Right forelimb (tissue), 1 donor: Measurements from ENCODE around the gene DNAI2.
"Not testable (repeated sequence)": the region's sequence is repeated elsewhere in the genome, so short reads cannot be mapped to it uniquely, and the experiment has no call there.

Experiments used
- DNase-seq: peaks from one replicate; pipeline ENCODE4 v3.0.0-alpha.2; 2018

Gene DNAI2

DNA sequence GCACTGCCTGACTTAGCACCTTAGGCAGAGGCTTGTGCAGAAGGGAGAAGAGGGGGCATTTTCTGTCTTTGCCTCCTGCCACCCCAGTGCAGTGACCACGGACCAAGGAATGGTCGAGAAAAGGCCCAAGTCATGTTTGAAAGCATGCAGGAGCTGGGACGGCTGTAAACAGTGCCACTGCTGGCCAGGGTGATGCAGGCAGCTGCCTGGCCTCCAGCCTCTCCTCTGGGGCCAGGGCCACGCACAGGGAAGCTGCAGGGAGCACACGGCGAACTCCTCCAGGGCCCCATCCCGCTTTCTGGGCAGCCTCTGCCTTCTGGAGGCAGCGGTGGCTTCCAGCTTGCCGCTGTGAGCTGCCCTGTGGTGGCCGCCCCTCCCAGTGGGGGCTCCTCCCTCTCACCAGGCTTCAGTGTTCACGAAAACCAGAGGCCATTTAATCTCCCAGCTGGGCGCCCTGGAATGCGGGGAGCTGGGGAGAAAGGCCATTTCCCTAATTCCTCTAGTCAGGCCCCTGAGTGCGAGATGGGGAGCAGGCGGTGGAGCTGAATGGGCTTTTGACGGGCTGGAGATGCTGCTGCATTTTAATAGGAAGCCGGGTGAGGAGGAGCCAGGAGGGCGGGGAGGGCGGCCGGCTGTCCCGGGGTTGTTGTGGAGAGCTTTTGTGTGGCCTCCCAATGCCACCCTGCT lies 28.7 kb upstream of the DNAI2 start:
- peak; percentile 66 for DNase-seq

DNA sequence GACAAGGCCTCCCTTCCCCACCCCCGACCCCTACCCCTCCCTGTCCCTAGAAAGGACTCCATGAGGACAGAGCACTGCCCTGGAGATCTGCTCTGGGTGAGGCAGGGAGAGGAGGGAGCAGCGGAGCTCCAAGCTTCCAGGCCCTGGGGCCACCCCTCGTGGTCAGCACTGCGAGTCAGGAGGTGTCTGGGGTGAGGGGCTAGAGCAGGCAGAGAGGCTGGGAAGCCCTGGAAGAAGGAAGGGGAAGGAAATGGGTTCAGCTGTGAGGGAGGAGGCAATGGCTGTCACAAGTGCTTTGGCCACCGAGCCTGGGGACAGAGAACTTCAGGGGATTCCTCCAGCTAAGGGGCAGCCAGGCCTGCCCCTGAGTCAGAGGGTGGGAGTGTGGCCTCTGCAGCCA lies 28.2 kb upstream of the DNAI2 start:
- no peak for DNase-seq

DNA sequence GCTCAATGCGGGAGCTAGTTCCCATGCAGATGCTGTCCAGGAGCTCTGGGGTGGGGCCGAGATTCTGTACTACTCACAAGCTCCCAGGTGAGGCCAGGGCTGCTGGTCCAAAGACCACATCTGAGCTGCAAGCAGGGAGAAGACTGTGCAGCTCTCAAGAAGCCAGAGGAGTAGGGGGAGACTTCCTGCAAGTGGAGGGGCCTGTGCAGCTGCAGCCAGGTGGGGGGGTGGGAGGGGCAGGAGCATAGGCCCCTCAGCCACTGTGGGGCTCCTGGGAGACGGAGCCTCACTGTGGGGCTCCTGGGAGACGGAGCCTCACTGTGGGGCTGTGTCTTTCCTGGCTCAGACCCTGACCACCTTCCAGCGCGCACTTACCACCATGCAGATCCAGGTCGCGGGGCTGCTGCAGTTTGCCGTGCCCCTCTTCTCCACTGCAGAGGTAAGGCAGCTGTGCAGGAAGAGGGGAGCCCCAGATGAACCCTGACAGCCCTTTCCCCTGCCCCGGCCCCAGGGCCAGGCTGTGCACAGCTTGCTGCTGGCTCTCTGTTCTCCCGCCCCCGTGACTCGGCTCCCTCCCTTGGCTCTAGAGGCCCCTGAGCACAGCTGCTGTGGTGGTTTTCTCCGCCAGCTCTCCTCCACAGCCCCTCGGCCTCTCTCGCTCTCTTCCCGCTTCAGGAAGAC lies 24.3 kb upstream of the DNAI2 start:
- DNase-seq, result peak; percentile 83

GRCh38 chr17:74250324-74250995 lies 23.6 kb upstream of the DNAI2 start:
- peak; percentile 78 for DNase-seq

DNA sequence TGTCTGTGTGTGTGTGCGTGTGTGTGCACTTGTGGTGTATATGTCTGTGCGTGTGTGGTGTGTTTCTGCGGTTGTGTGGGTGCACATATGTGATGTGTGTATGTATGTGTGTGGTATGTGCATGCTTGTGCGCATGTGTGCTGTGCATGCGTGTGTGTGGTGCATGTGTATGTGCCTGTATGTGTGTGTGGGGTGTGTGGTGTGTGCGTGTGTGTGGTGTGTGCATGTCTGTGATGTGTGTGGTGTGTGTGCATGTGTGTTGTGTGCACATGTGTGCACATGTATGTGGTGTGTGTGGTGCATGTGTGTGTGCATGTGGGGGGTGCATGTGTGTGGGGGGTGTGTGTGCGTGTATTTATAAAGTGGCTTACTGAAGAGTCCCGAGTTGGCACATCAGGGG lies 23.0 kb upstream of the DNAI2 start:
- DNase-seq, result no peak

DNA sequence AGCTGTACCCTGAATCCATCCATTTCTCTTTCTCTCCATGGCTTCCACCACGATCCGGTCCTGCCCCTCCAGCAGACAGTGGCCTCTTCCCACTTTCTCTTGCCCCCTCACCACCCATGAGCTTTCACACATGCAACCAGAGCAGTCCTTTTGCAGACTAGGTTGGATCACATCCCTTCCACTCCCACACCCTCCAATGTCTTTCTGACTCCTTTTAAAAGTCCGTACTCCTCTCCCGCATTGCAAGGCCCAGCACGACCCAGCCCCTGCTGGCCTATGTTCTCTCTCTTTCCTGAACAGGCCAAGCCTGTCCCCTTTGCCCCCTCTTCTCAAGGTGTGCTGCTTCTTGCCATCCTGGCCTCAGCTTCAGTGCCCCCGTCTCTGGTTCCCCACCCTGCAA lies 22.5 kb upstream of the DNAI2 start:
- no peak for DNase-seq

DNA sequence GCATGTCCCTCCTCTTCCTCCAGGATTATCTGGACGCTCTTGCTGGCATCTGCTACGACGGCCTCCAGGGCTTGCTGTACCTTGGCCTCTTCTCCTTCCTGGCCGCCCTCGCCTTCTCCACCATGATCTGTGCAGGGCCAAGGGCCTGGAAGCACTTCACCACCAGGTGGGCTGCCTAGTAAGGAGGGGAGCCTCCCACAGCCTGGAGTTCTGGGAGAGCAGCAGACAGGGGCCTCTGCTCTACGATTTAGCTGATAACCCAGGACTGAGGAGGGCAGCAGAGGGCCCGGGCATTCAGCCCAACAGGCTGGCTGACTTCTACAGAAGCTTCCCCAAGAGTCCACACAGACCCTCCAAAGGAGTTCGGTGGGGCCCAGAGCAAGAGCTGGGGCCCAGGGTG lies 21.8 kb upstream of the DNAI2 start:
- DNase-seq, result no peak

- no peak for DNase-seq
Measured at GRCh38 chr17:74253036-74253435, 21.0 kb upstream of the DNAI2 start.

GRCh38 chr17:74257311-74257710 lies 16.7 kb upstream of the DNAI2 start:
- no peak for DNase-seq

- no peak for DNase-seq
Measured at GRCh38 chr17:74259667-74260524, 14.1 kb upstream of the DNAI2 start.

DNA sequence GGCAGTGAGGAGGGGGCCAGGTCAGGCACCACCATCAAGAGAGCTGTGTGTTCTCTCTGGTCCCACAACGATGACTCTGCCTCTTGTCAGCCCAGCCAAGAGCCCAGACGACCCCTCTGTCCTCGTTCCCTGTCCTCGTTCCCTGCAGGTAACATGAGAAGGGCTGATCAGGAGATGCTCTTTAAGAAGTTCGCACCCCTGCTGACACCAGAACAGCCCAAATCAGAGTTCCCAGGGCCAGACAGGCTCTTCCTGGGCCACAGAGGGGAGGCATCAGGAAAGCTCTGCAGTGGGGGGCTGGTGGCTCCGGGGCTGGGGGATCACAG lies 13.5 kb upstream of the DNAI2 start:
- no peak for DNase-seq

DNA sequence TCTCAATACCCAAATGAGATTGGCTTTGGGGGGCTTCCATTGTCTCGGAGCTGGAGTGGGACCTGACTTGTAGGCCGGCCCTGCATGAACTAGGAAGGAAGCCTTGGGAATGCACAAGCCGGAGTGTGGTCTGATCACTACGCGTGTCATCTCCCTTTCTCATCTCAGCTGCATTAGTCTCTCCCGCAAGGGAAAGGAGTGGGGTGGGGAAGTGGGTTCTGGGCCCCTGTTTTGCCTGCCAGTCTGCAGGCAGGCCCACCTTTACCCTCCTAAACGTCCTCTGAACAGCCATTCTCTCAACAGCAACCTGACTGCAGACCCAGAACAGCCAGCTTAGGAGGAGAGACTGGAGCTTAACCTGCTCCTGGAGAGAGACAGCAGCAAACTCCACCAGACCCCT lies 11.4 kb upstream of the DNAI2 start:
- no peak for DNase-seq

DNA sequence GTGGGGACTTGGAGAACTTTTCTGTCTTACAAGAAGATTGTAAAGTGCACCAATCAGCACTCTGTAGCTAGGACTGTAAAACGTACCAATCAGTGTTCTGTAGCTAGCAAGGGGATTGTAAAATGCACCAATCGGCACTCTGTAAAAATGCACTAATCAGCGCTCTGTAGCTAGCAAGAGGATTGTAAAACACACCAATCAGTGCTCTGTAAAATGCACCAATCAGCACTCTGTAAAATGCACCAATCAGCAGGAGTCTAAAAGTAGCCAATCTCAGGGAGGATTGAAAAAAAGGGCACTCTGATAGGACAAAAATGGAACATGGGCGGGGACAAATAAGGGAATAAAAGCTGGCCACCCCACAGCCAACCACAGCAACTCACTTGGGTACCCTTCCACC lies 7.0 kb upstream of the DNAI2 start:
- not testable (repeated sequence) for DNase-seq

DNA sequence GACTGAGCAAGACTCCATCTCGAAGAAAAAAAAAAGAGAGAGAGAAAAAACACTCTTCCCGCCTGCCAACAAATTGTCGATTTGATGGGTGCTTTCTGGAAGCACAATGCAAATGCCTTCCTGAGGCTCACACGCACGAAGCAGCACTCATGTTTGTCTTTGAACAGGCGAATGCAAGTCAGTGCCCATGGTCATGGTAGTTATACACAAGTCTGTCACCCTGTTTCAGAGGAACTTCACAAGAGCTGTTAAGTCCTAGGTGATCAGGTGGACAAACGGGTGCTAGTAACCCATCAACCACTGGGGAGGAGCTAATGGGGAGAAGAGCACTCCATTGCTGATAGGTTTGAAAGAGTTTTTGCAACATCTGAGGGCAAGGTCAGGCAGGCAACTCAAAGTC lies 6.5 kb upstream of the DNAI2 start:
- DNase-seq, result no peak

- DNase-seq, result no peak
Measured at GRCh38 chr17:74267987-74268499, 6.0 kb upstream of the DNAI2 start.

DNA sequence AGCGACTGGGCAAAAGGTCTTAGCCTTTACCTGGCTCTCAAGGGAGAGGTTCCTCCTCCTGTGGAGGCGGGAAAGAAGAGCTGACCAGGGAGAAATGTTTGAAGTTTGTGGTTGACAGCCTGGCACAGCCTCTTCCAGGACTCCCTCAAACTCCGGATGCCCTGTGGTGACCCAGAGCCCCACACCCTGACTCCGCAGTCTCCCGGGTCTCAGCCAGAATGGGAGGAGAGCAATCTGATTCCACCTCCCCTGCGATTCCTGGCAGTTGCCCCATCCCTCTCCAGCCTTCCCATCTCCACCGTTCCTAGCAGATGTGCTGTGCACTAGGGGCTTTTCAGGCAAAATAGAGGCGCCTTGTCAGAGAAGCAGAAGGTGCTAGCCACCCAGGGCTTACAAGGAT lies 5.5 kb upstream of the DNAI2 start:
- DNase-seq, result peak; percentile 68

DNA sequence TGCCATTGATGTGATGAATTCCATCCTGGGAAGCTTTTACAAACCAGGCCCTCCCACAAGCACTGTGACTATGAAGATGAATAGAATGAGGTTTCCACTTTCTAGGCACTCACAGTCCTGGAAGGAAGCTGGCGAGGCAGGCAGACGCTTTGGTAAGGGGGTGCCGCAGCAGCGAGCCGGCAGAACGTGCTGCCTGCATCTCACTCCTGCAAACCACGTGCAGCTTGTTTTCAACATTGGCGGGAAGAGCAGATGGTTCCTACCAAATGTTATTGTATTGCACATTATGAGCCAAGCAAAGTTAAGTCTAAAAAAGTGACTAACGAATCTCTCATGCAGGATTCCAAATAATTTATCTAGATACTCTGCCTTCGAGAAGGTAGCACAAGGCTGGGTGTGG lies 3.7 kb upstream of the DNAI2 start:
- no peak for DNase-seq

DNA sequence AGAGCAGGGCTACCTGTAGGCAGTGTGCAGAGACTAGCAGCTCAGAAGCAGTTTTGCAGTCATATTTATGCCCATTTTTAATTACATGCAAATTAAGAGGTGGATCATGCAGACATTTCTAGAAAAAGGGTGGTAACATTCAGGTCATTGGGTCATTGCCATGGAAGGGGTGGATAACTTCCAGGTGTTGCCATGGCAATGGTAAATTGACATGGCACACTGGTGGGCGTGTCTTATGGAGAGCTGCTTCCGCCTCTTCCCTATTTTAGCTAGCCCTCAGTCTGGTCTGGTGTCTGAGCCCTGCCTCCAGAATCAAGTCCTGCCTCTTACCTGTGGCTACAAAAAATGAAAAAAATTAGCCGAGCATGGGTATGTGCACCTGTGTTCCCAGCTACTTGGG lies 2.8 kb upstream of the DNAI2 start:
- DNase-seq, result no peak

DNA sequence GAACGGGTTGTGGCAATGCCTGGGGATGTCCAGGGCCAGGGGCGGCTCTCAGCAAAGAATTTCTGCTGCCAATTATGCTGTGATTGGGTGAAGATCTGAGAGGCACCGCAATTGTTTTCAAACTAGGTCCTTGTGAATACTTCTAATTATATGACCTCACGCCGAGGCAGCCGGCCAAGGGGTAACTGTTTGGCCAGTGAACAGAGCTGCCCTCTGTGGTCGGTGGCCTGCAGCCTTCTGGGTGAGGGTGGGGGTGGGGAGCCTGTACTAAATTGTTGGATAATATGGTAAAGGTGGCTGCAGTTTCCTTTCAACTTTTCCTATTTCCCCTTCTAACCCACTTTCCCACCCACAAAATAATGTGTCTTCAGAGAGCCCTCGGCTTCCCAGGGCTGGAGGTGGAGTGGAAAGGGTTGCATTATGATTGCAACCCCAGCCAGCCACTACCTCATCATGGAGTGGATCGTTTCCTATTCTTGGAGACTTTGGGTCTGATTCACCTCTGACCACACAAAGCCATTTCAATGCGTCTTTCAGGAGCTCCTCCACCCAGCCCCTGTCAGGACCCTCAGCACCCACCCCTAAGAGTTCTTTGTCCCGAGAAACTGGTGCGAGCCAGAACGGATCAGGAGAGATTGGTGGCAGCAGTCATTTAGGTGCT lies 2.0 kb upstream of the DNAI2 start:
- peak; percentile 73 for DNase-seq

- peak; percentile 78 for DNase-seq
Measured at GRCh38 chr17:74272731-74273201, 1.3 kb upstream of the DNAI2 start.

DNA sequence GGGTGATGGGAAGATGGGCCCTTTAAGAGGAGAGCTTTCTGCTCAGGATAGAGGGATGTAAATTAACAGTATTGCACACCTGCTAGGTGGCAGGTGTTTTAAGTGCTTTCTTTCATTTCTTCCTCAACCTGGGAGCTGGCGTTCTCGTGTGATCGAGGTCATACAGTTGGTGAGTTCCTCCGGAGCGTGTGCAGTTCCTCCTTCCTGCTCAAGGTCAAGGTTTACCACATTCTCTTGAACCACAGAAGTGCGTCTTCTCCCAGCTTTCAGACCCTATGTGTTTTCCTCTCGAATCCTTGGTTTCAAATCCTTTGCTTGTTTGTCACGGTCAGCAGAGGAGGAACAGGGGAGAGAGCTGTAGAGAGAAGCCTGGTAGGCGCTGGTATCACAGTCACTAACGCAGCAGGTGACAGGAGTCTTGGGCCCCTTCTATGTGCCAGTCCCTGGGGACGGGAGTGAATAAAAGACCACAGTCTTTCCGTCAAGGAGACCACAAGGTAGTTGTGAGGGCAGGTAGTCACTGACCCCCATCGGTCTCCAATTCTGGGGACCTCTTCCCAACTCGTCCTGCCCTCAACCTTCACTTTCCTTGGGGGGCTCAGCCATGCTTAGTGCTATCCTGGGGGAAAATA lies 791 bp downstream of the DNAI2 start:
- no peak for DNase-seq

- DNase-seq, result peak; percentile 73
Measured at GRCh38 chr17:74276051-74276476, 2.0 kb downstream of the DNAI2 start.
